OCI-LY1 (cell line): Measurements from ENCODE around the gene SLC35A3.

ENCODE experiments used
- H2AFZ ChIP-seq: fragments of 200-600 bp; sonication (generic), shearing (Covaris generic); 2 replicates; pipeline ENCODE4 v1.6.0; 2014; ENCODE audit warnings: antibody characterized with exemption, mild to moderate bottlenecking, low read length
- H3F3A ChIP-seq: fragments of 200-600 bp; sonication (generic), shearing (Covaris generic); 2 replicates; pipeline ENCODE4 v1.6.0; 2014; ENCODE audit warnings: mild to moderate bottlenecking, antibody characterized with exemption, low read length, moderate library complexity; ENCODE audit not compliant: insufficient read depth
- H3K27ac ChIP-seq: fragments of 200-600 bp; sonication (generic); 2 replicates; pipeline ENCODE4 v1.5.1; 2014; ENCODE audit warnings: low read length, mixed run types, mild to moderate bottlenecking, low read depth; ENCODE audit not compliant: poor library complexity, severe bottlenecking
- H3K27me3 ChIP-seq: fragments of 200-600 bp; sonication (generic); 2 replicates; pipeline ENCODE4 v1.6.0; 2014; ENCODE audit warnings: antibody characterized with exemption, mild to moderate bottlenecking, low read length, moderate library complexity; ENCODE audit not compliant: insufficient read depth
- H3K36me3 ChIP-seq: fragments of 200-600 bp; sonication (generic); 2 replicates; pipeline ENCODE4 v1.6.1; 2014; ENCODE audit warnings: mild to moderate bottlenecking, antibody characterized with exemption, low read length, moderate library complexity, mixed read lengths; ENCODE audit not compliant: insufficient read depth
- H3K4me1 ChIP-seq: fragments of 200-600 bp; sonication (generic); 2 replicates; pipeline ENCODE4 v1.5.1; 2014; ENCODE audit warnings: mild to moderate bottlenecking, low read length, moderate library complexity; ENCODE audit not compliant: insufficient read depth, severe bottlenecking
- H3K4me2 ChIP-seq: fragments of 200-600 bp; sonication (generic), shearing (Covaris generic); 2 replicates; pipeline ENCODE4 v1.6.1; 2014; ENCODE audit warnings: low read length
- H3K4me3 ChIP-seq: fragments of 200-600 bp; sonication (generic); 2 replicates; pipeline ENCODE4 v1.5.1; 2014; ENCODE audit warnings: low read length, low read depth, mild to moderate bottlenecking, mixed read lengths; ENCODE audit not compliant: poor library complexity, severe bottlenecking
- H3K79me2 ChIP-seq: fragments of 200-600 bp; shearing (Covaris generic); 2 replicates; pipeline ENCODE4 v1.6.1; 2016; ENCODE audit warnings: mixed run types, low read length, mixed read lengths; ENCODE audit not compliant: insufficient read depth
- H3K9ac ChIP-seq: fragments of 200-600 bp; sonication (generic), shearing (Covaris generic); 2 replicates; pipeline ENCODE4 v1.6.1; 2014; ENCODE audit warnings: mild to moderate bottlenecking, low read length, mixed read lengths
- H3K9me2 ChIP-seq: fragments of 200-600 bp; sonication (generic), shearing (Covaris generic); 2 replicates; pipeline ENCODE4 v1.6.1; 2014; ENCODE audit warnings: low read depth, mild to moderate bottlenecking, low read length, mixed read lengths
- H3K9me3 ChIP-seq: fragments of 200-600 bp; shearing (Covaris generic); 2 replicates; pipeline ENCODE4 v1.6.1; 2014; ENCODE audit warnings: low read length, mixed read lengths
- H4K20me1 ChIP-seq: fragments of 200-600 bp; sonication (generic), shearing (Covaris generic); 2 replicates; pipeline ENCODE4 v1.6.0; 2016; ENCODE audit warnings: mild to moderate bottlenecking, low read length; ENCODE audit not compliant: insufficient read depth
- EZH2 ChIP-seq: fragments of 200-600 bp; sonication (generic), shearing (Covaris generic); IDR thresholded peaks from 2 replicates; pipeline ENCODE4 v1.8.0; 2017; ENCODE audit warnings: borderline replicate concordance, mixed run types, mild to moderate bottlenecking, antibody characterized with exemption, low read length, moderate library complexity, mixed read lengths
- TF ChIP-seq, protein P1 (sequence below): fragments of 200-600 bp; sonication (generic), shearing (Covaris generic); IDR thresholded peaks from 2 replicates; pipeline ENCODE4 v1.5.1; 2017; ENCODE audit warnings: mild to moderate bottlenecking, antibody characterized with exemption, low read length, moderate library complexity, mixed read lengths

The SLC35A3 gene

DNA sequence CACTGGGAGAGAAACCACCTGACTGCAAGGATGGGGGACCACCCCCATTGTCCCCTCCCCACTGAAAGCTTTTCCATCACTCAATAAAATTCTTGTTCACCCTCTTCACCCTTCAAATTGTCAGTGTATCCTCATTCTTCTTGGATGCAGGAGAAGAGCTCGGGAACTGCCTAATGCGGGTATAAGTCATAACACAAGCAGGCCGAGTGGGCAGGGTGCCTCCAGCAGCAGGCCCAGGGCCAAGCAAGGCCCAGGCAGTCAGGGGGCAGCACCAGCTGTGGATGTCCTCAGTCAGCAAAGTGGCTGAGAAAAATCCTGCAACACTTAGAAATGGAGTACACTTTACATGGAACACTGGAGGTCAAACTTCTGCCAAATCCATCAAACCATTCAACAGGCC, 33.7 kb upstream of the SLC35A3 start:
- Histone ChIP-seq H2AFZ (no peak overlapping the region), H4K20me1 (no peaks in the 10 kb centered on the region), H3K9me3 (peaks cover 5% of the 10 kb centered on the region; the same call in 1 of the 2 replicates), H3K4me3 (no peak overlapping the region), H3K9ac (no peak overlapping the region), H3K79me2 (no peaks in the 10 kb centered on the region), H3F3A (no peaks in the 10 kb centered on the region), H3K36me3 (no peaks in the 10 kb centered on the region; the same call in 1 of the 2 replicates), H3K4me2 (no peak overlapping the region), H3K9me2 (no peaks in the 10 kb centered on the region), H3K27me3 (no peaks in the 10 kb centered on the region), H3K4me1 (no peaks in the 10 kb centered on the region), H3K27ac (no peak overlapping the region)
- TF ChIP-seq, protein P1, sequence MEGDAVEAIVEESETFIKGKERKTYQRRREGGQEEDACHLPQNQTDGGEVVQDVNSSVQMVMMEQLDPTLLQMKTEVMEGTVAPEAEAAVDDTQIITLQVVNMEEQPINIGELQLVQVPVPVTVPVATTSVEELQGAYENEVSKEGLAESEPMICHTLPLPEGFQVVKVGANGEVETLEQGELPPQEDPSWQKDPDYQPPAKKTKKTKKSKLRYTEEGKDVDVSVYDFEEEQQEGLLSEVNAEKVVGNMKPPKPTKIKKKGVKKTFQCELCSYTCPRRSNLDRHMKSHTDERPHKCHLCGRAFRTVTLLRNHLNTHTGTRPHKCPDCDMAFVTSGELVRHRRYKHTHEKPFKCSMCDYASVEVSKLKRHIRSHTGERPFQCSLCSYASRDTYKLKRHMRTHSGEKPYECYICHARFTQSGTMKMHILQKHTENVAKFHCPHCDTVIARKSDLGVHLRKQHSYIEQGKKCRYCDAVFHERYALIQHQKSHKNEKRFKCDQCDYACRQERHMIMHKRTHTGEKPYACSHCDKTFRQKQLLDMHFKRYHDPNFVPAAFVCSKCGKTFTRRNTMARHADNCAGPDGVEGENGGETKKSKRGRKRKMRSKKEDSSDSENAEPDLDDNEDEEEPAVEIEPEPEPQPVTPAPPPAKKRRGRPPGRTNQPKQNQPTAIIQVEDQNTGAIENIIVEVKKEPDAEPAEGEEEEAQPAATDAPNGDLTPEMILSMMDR = no peak
- no peak for TF ChIP-seq EZH2

GRCh38 chr1:99942723-99943122, 27.1 kb upstream of the SLC35A3 start:
- H3K4me2 ChIP-seq = no peak overlapping the region
- H3K9me2 ChIP-seq = no peaks in the 10 kb centered on the region
- H3K4me1 ChIP-seq = no peaks in the 10 kb centered on the region
- no peaks in the 10 kb centered on the region for H3K36me3 ChIP-seq
- no peak overlapping the region for H3K4me3 ChIP-seq
- no peak overlapping the region for H3K27ac ChIP-seq
- H4K20me1 ChIP-seq = no peaks in the 10 kb centered on the region
- no peaks in the 10 kb centered on the region for H3K27me3 ChIP-seq
- H2AFZ ChIP-seq = no peak overlapping the region
- H3K9ac ChIP-seq = no peak overlapping the region
- no peaks in the 10 kb centered on the region for H3K79me2 ChIP-seq
- H3K9me3 ChIP-seq = no peaks in the 10 kb centered on the region
- no peaks in the 10 kb centered on the region for H3F3A ChIP-seq
- TF ChIP-seq, protein P1 = no peak
- no peak for TF ChIP-seq EZH2

GRCh38 chr1:99943223-99943794, 26.5 kb upstream of the SLC35A3 start:
- H3F3A ChIP-seq = no peaks in the 10 kb centered on the region
- H3K79me2 ChIP-seq = no peaks in the 10 kb centered on the region
- H2AFZ ChIP-seq = no peak overlapping the region
- H3K4me2 ChIP-seq = no peak overlapping the region
- TF ChIP-seq EZH2 = no peak
- TF ChIP-seq, protein P1 = no peak
- H3K4me3 ChIP-seq = no peak overlapping the region
- no peaks in the 10 kb centered on the region for H3K27me3 ChIP-seq
- H3K9me2 ChIP-seq = no peaks in the 10 kb centered on the region
- no peak overlapping the region for H3K9ac ChIP-seq
- no peak overlapping the region for H3K27ac ChIP-seq
- no peaks in the 10 kb centered on the region for H4K20me1 ChIP-seq
- no peaks in the 10 kb centered on the region for H3K36me3 ChIP-seq
- H3K9me3 ChIP-seq = no peaks in the 10 kb centered on the region
- no peaks in the 10 kb centered on the region for H3K4me1 ChIP-seq
